Measurements from ENCODE around the gene VILL. TPM values are rescaled to one million over a fixed set of nuclear protein-coding genes. Genes with fewer than 3 reads are reported as not detected.

The VILL gene
- total and polyA plus RNA-seq, 10 of the 15 experiments (the other 5 are each of a cell fraction or from before 2014, with no cell fraction given): 0.15 to 5.4 (median 2.1) TPM; not detected in 1

- POLR2A ChIA-PET: no interaction called here
- Histone ChIP-seq H3K27me3 (replicated peaks in 1 of 2; ENCODE audit: control insufficient read depth in 2 of 2, insufficient read depth in 2 of 2, low read length in 1 of 2) (no peaks in the 10 kb centered on the region; a peak in 1 of 4 replicates), H3K4me3 (no peak overlapping the region), H3K9me3 (replicated peaks; ENCODE audit: control insufficient read depth, insufficient read depth, low read length) (no peaks in the 10 kb centered on the region), H3K79me2 (ENCODE audit: control insufficient read depth, insufficient read depth, low read length) (no peaks in the 10 kb centered on the region), H3K4me2 (ENCODE audit: control insufficient read depth, insufficient read depth) (no peak overlapping the region), H3K9ac (ENCODE audit: control insufficient read depth, insufficient read depth, low read length) (no peak overlapping the region), H2AFZ (ENCODE audit: control insufficient read depth, low read depth, low read length) (no peak overlapping the region), H4K20me1 (ENCODE audit: control insufficient read depth, insufficient read depth) (no peaks in the 10 kb centered on the region), H3K36me3 (ENCODE audit: control insufficient read depth in 2 of 2, insufficient read depth in 2 of 2, low read length in 1 of 2) (no peaks in the 10 kb centered on the region), H3K4me1 (ENCODE audit: control insufficient read depth, insufficient read depth, low read length) (no peaks in the 10 kb centered on the region), H3K27ac (ENCODE audit: control insufficient read depth, insufficient read depth) (no peak overlapping the region)
- no peak for TF ChIP-seq BHLHE40 (IDR thresholded peaks at IDR 0.05; ENCODE audit: borderline replicate concordance in 1 of 2, low read depth in 2 of 2, low read length in 1 of 2)
- TF ChIP-seq RAD51 (IDR thresholded peaks at IDR 0.05): peak; percentile 44; the same call in 1 of the 2 replicates
- intact Hi-C loops (cut with micrococcal nuclease; ENCODE audit: unreplicated experiment) (no loop called here), in situ Hi-C loops (cut with MboI) (no loop called here)
- ATAC-seq (no peak), FAIRE-seq (no peak), DNase-seq (ENCODE audit: low read depth, low spot score) (no peak)
- SMC1A ChIA-PET (ENCODE audit: uncharacterized antibody, unreplicated experiment): no interaction called here
- CTCF ChIA-PET: no interaction called here
- no TSS peak for BruUV-seq (replicated peaks)
- RAD21 ChIA-PET (ENCODE audit: unreplicated experiment): no interaction called here
- WGBS (ENCODE audit: insufficient coverage, insufficient replicate concordance, low lambda C conversion rate, missing lambda C conversion rate): 3% methylated on average over 2 of the region's 2 CpGs
Observed at GRCh38 chr3:38046821-38047220, 56.2 kb downstream of the VILL start.

GRCh38 chr3:38047896-38048295, 57.3 kb downstream of the VILL start:
- Histone ChIP-seq H3K36me3 (ENCODE audit: control insufficient read depth in 2 of 2, insufficient read depth in 2 of 2, low read length in 1 of 2) (no peaks in the 10 kb centered on the region), H3K27ac (ENCODE audit: control insufficient read depth, insufficient read depth) (no peak overlapping the region), H3K9ac (ENCODE audit: control insufficient read depth, insufficient read depth, low read length) (no peak overlapping the region), H3K9me3 (replicated peaks; ENCODE audit: control insufficient read depth, insufficient read depth, low read length) (no peaks in the 10 kb centered on the region), H3K79me2 (ENCODE audit: control insufficient read depth, insufficient read depth, low read length) (no peaks in the 10 kb centered on the region), H3K4me3 (no peak overlapping the region), H4K20me1 (ENCODE audit: control insufficient read depth, insufficient read depth) (no peaks in the 10 kb centered on the region), H3K4me2 (ENCODE audit: control insufficient read depth, insufficient read depth) (no peak overlapping the region), H3K4me1 (ENCODE audit: control insufficient read depth, insufficient read depth, low read length) (no peaks in the 10 kb centered on the region), H3K27me3 (replicated peaks in 1 of 2; ENCODE audit: control insufficient read depth in 2 of 2, insufficient read depth in 2 of 2, low read length in 1 of 2) (no peaks in the 10 kb centered on the region; a peak in 1 of 4 replicates), H2AFZ (ENCODE audit: control insufficient read depth, low read depth, low read length) (no peak overlapping the region)
- 0% methylated on average over 2 of the region's 2 CpGs for WGBS (ENCODE audit: insufficient coverage, insufficient replicate concordance, low lambda C conversion rate, missing lambda C conversion rate)
- FAIRE-seq (no peak), DNase-seq (ENCODE audit: low read depth, low spot score) (no peak), ATAC-seq (no peak)
- RAD21 ChIA-PET (ENCODE audit: unreplicated experiment): no interaction called here
- intact Hi-C loops (cut with micrococcal nuclease; ENCODE audit: unreplicated experiment): no loop called here
- SMC1A ChIA-PET (ENCODE audit: uncharacterized antibody, unreplicated experiment): no interaction called here
- no TSS peak for BruUV-seq (replicated peaks)
- in situ Hi-C loops (cut with MboI): no loop called here
- POLR2A ChIA-PET: no interaction called here
- no peak for TF ChIP-seq LARP7 (IDR thresholded peaks at IDR 0.05)
- CTCF ChIA-PET: no interaction called here
